ENCODE measurements around the gene CDH12.
"Not testable (repeated sequence)": the region's sequence is repeated elsewhere in the genome, so short reads cannot be mapped to it uniquely, and the experiment has no call there.

- not testable (repeated sequence) for TF ChIP-seq CTCF (IDR thresholded peaks at IDR 0.05; ENCODE audit: low read length); EZH2 (IDR thresholded peaks at IDR 0.05; ENCODE audit: borderline replicate concordance, low read length)
Measured at GRCh38 chr5:22169226-22169625, 683.9 kb downstream of the CDH12 start.

Data from OCI-LY1 (cell line).